Measurements from ENCODE around the gene ANKRD35. TPM values are rescaled to one million over a fixed set of nuclear protein-coding genes. Genes with fewer than 3 reads are reported as not detected.

The ANKRD35 gene
- total and polyA plus RNA-seq, 2 of the 8 experiments (the other 6 are each of a cell fraction or from before 2014, with no cell fraction given): 1.6 to 3.0 TPM

GRCh38 chr1:145845514-145846161 lies 40.0 kb downstream of the ANKRD35 start, which contains the start of gene NUDT17 (continued):
- TF ChIP-seq CREB1 (IDR thresholded peaks at IDR 0.05): 0 out of 2 replicates have a peak, but pooled peaks have one; percentile 14
- peak; percentile 51 for TF ChIP-seq ASH2L (IDR thresholded peaks at IDR 0.05; ENCODE audit: low read length)
- TF ChIP-seq NRF1 (IDR thresholded peaks at IDR 0.05; ENCODE audit: low read depth, low read length): no peak
- no peak for TF ChIP-seq HDAC6 (IDR thresholded peaks at IDR 0.05; ENCODE audit: low read depth, low read length)
- no peak for TF ChIP-seq USF2 (IDR thresholded peaks at IDR 0.05; ENCODE audit: low read length)
- TF ChIP-seq SIRT6 (IDR thresholded peaks at IDR 0.05; ENCODE audit: low read length): no peak
- peak; percentile 44; the same call in 1 of the 2 replicates for TF ChIP-seq PHF8 (conservative IDR thresholded peaks at IDR 0.05; ENCODE audit: low read depth, low read length)
- TF ChIP-seq POU5F1 (IDR thresholded peaks at IDR 0.05; ENCODE audit: low read depth, low read length): no peak
- TF ChIP-seq SIN3A (conservative IDR thresholded peaks at IDR 0.05 in 1 of 2, IDR thresholded peaks at IDR 0.05 in 1 of 2; ENCODE audit: low read depth in 1 of 2, low read length in 2 of 2): no peak
- no peak for TF ChIP-seq BACH1 (IDR thresholded peaks at IDR 0.05; ENCODE audit: low read length)
- peak in 1 of 2 experiments; percentile 79; a peak in 2 of 3 replicates for TF ChIP-seq POLR2A (IDR thresholded peaks at IDR 0.05; ENCODE audit: control extremely low read depth in 1 of 2, low read depth in 2 of 2, low read length in 2 of 2)
- no peak for TF ChIP-seq EZH2 (IDR thresholded peaks at IDR 0.05; ENCODE audit: low read depth, low read length, severe bottlenecking)
- no peak for TF ChIP-seq JUN (IDR thresholded peaks at IDR 0.05; ENCODE audit: low read depth, low read length)
- no peak for TF ChIP-seq GTF2F1 (IDR thresholded peaks at IDR 0.05; ENCODE audit: borderline replicate concordance, low read depth, low read length)
- no peak for TF ChIP-seq ATF2 (IDR thresholded peaks at IDR 0.05; ENCODE audit: low read length)
- no peak for TF ChIP-seq SP2 (IDR thresholded peaks at IDR 0.05; ENCODE audit: low read length)
- TF ChIP-seq SIX5 (IDR thresholded peaks at IDR 0.05; ENCODE audit: low read depth, low read length): no peak
- TF ChIP-seq NANOG (IDR thresholded peaks at IDR 0.05; ENCODE audit: insufficient read depth, low read depth, low read length, poor library complexity, severe bottlenecking): no peak
- no peak for TF ChIP-seq CHD1 (IDR thresholded peaks at IDR 0.05; ENCODE audit: low read depth, low read length)

Measured in H1 (cell line).